SK-N-SH treated with all-trans-retinoic acid at 6 μM for 48 hours (cell line): ENCODE data around the gene FAXDC2.

Source experiments
- ATAC-seq: fragments of 200-7000 bp; cut with Tn5 transposase; 3 replicates; pipeline ENCODE4 v1.9.1; 2020; ENCODE audit warnings: mild to moderate bottlenecking, moderate library complexity
- ARNTL ChIP-seq: fragments of 450-650 bp; formaldehyde crosslinking; IDR thresholded peaks from 2 replicates; pipeline ENCODE4 v1.5.0; 2020; ENCODE audit warnings: low read depth, mild to moderate bottlenecking, moderate library complexity, borderline replicate concordance
- BACH2 ChIP-seq: fragments of 250-450 bp; sonication (Bioruptor Pico); IDR thresholded peaks from 2 replicates; pipeline ENCODE4 v1.9.0; 2021; ENCODE audit warnings: mild to moderate bottlenecking, borderline replicate concordance
- CREB5 ChIP-seq: fragments of 250-450 bp; sonication (Bioruptor Pico); IDR thresholded peaks from 2 replicates; pipeline ENCODE4 v1.5.1; 2020; ENCODE audit warnings: low read depth, mild to moderate bottlenecking, moderate library complexity
- CSDC2 ChIP-seq: fragments of 250-450 bp; sonication (Bioruptor Pico); IDR thresholded peaks from 2 replicates; pipeline ENCODE4 v1.5.0; 2020; ENCODE audit warnings: mild to moderate bottlenecking, moderate library complexity
- CSRNP3 ChIP-seq: fragments of 250-450 bp; sonication (Bioruptor Pico); IDR thresholded peaks from 2 replicates; pipeline ENCODE4 v1.5.1; 2021; ENCODE audit warnings: mild to moderate bottlenecking, moderate library complexity
- ISL1 ChIP-seq: fragments of 250-450 bp; sonication (Bioruptor Pico); IDR thresholded peaks from 2 replicates; pipeline ENCODE4 v2.1.2; 2022; ENCODE audit warnings: mild to moderate bottlenecking, moderate library complexity
- OSR1 ChIP-seq: fragments of 250-450 bp; sonication (Bioruptor Pico); IDR thresholded peaks from 2 replicates; pipeline ENCODE4 v1.8.0; 2022; ENCODE audit warnings: moderate library complexity, mild to moderate bottlenecking, inconsistent platforms
- PATZ1 ChIP-seq: fragments of 250-450 bp; sonication (Bioruptor Pico); IDR thresholded peaks from 2 replicates; pipeline ENCODE4 v1.8.0; 2020; ENCODE audit warnings: mild to moderate bottlenecking, moderate library complexity, borderline replicate concordance
- POU6F1 ChIP-seq: fragments of 250-450 bp; sonication (Bioruptor Pico); IDR thresholded peaks from 2 replicates; pipeline ENCODE4 v1.8.0; 2021; ENCODE audit warnings: low read depth, mild to moderate bottlenecking, moderate library complexity, borderline replicate concordance
- PPARA ChIP-seq: fragments of 250-450 bp; sonication (Bioruptor Pico); IDR thresholded peaks from 2 replicates; pipeline ENCODE4 v1.5.0; 2020; ENCODE audit warnings: mild to moderate bottlenecking, borderline replicate concordance
- RARB ChIP-seq: fragments of 250-450 bp; sonication (Bioruptor Pico); IDR thresholded peaks from 2 replicates; pipeline ENCODE4 v1.8.0; 2021; ENCODE audit warnings: mild to moderate bottlenecking, moderate library complexity
- SNAI2 ChIP-seq: fragments of 250-450 bp; sonication (Bioruptor Pico); IDR thresholded peaks from 2 replicates; pipeline ENCODE4 v1.5.0; 2020; ENCODE audit warnings: mild to moderate bottlenecking, moderate library complexity
- TCF4 ChIP-seq: fragments of 250-450 bp; sonication (Bioruptor Pico); IDR thresholded peaks from 2 replicates; pipeline ENCODE4 v1.8.0; 2021; ENCODE audit warnings: mild to moderate bottlenecking, moderate library complexity, borderline replicate concordance
- TOX ChIP-seq: fragments of 250-450 bp; sonication (Bioruptor Pico); IDR thresholded peaks from 2 replicates; pipeline ENCODE4 v1.8.0; 2021; ENCODE audit warnings: mild to moderate bottlenecking, moderate library complexity, borderline replicate concordance
- TSHZ2 ChIP-seq: fragments of 250-450 bp; sonication (Bioruptor Pico); IDR thresholded peaks from 2 replicates; pipeline ENCODE4 v1.5.0; 2020; ENCODE audit warnings: mild to moderate bottlenecking, moderate library complexity
- ZC3H10 ChIP-seq: fragments of 250-450 bp; sonication (Bioruptor Pico); IDR thresholded peaks from 2 replicates; pipeline ENCODE4 v1.5.1; 2021; ENCODE audit warnings: mild to moderate bottlenecking, moderate library complexity
- ZFP3 ChIP-seq: fragments of 250-450 bp; sonication (Bioruptor Pico); IDR thresholded peaks from 2 replicates; pipeline ENCODE4 v1.5.0; 2020; ENCODE audit warnings: mild to moderate bottlenecking, moderate library complexity
- ZFP30 ChIP-seq: fragments of 450-650 bp; formaldehyde crosslinking; IDR thresholded peaks from 2 replicates; pipeline ENCODE4 v1.5.0; 2022; ENCODE audit warnings: mild to moderate bottlenecking, moderate library complexity
- ZNF565 ChIP-seq: fragments of 450-650 bp; formaldehyde crosslinking; conservative IDR thresholded peaks from 2 replicates; pipeline ENCODE4 v1.5.0; 2020; ENCODE audit warnings: low read depth, mild to moderate bottlenecking, moderate library complexity
- ZNF70 ChIP-seq: fragments of 450-650 bp; formaldehyde crosslinking; IDR thresholded peaks from 2 replicates; pipeline ENCODE4 v1.5.0; 2020; ENCODE audit warnings: mild to moderate bottlenecking, moderate library complexity
- ZNF8 ChIP-seq: fragments of 450-650 bp; formaldehyde crosslinking; IDR thresholded peaks from 2 replicates; pipeline ENCODE4 v1.5.0; 2020; ENCODE audit warnings: mild to moderate bottlenecking, moderate library complexity

FAXDC2 gene

GRCh38 chr5:154844809-154845208 lies 5.6 kb downstream of the FAXDC2 start (continued):
- TF ChIP-seq ZNF70 = no peak
- TF ChIP-seq TOX (CRISPR knock-in tag) = no peak

GRCh38 chr5:154842689-154843530 lies 7.5 kb downstream of the FAXDC2 start:
- TF ChIP-seq ZNF70 (no peak), TCF4 (CRISPR knock-in tag) (no peak), PATZ1 (no peak), BACH2 (no peak), ZFP30 (CRISPR knock-in tag) (no peak), RARB (CRISPR knock-in tag) (no peak), SNAI2 (CRISPR knock-in tag) (no peak), ARNTL (CRISPR knock-in tag) (no peak), CREB5 (CRISPR knock-in tag) (no peak), TOX (CRISPR knock-in tag) (no peak), OSR1 (CRISPR knock-in tag) (no peak), ZFP3 (CRISPR knock-in tag) (no peak), ZNF8 (CRISPR knock-in tag) (no peak), ISL1 (CRISPR knock-in tag) (no peak), CSDC2 (CRISPR knock-in tag) (no peak)
- ATAC-seq = no peak

- TF ChIP-seq CSRNP3 (no peak), POU6F1 (CRISPR knock-in tag) (no peak), TCF4 (CRISPR knock-in tag) (no peak)
- no peak for ATAC-seq
Measured at GRCh38 chr5:154841273-154841661, 9.1 kb downstream of the FAXDC2 start.

GRCh38 chr5:154840435-154841272 lies 9.7 kb downstream of the FAXDC2 start:
- no peak for ATAC-seq

More at GRCh38 chr5:154840435-154841272, 9.7 kb downstream of the FAXDC2 start:
- TF ChIP-seq OSR1 (CRISPR knock-in tag) = no peak
- no peak for TF ChIP-seq TSHZ2 (CRISPR knock-in tag)
- no peak for TF ChIP-seq RARB (CRISPR knock-in tag)
- no peak for TF ChIP-seq ISL1 (CRISPR knock-in tag)
- no peak for TF ChIP-seq ZNF70
- no peak for TF ChIP-seq TOX (CRISPR knock-in tag)
- TF ChIP-seq ZC3H10 (CRISPR knock-in tag) = no peak
- TF ChIP-seq ZFP3 (CRISPR knock-in tag) = no peak
- TF ChIP-seq PPARA (CRISPR knock-in tag) = no peak
- no peak for TF ChIP-seq ZNF8 (CRISPR knock-in tag)
- TF ChIP-seq ZNF565 (CRISPR knock-in tag) = no peak
- TF ChIP-seq CREB5 (CRISPR knock-in tag) = no peak
- TF ChIP-seq PATZ1 = no peak
- TF ChIP-seq TCF4 (CRISPR knock-in tag) = no peak
- no peak for TF ChIP-seq ARNTL (CRISPR knock-in tag)
- TF ChIP-seq, all 23 proteins: peak for 0
